AG04450 (cell line): ENCODE results near the gene HIPK1. TPM values are rescaled to one million over a fixed set of nuclear protein-coding genes. Genes with fewer than 3 reads are reported as not detected.

Experiments
- CTCF ChIA-PET: fragments of 300-600, 350-600 bp; formaldehyde crosslinking; extraction: SDS; loops from one replicate; lab custom pipeline; 2022; ENCODE audit warnings: antibody characterized with exemption, inconsistent platforms; lab: Charles Lee
- POLR2A ChIA-PET: fragments of 350-600 bp; formaldehyde crosslinking; extraction: SDS; loops from one replicate; lab custom pipeline; 2021; ENCODE audit warnings: antibody characterized with exemption, inconsistent platforms; lab: Yijun Ruan, JAX
- DNase-seq: peaks from one replicate; pipeline ENCODE4 v3.0.0-alpha.2; 2011; ENCODE audit warnings: low read depth, low spot score
- H3K27ac ChIP-seq: one replicate; pipeline ENCODE4 v1.5.1; 2012; ENCODE audit warnings: low read depth, low read length, control low read depth
- H3K27me3 ChIP-seq: one replicate; pipeline ENCODE4 v1.6.0; 2012; ENCODE audit warnings: low read length; ENCODE audit not compliant: control insufficient read depth, insufficient read depth
- H3K4me3 ChIP-seq: 2 replicates; pipeline ENCODE4 v1.5.1; 2011; ENCODE audit warnings: mild to moderate bottlenecking, low read depth, low read length, control low read depth
- H3K9me3 ChIP-seq: 2 replicates; pipeline ENCODE4 v1.5.1; 2012; ENCODE audit warnings: low read length; ENCODE audit not compliant: control insufficient read depth, insufficient read depth
- polyA plus RNA-seq: library from polyadenylated mRNA; depleted of rRNA; stranded (reverse); fragments of >200 nt; gene quantifications from 2 replicates; pipeline ENCODE4 v1.2.3, GENCODE V29; 2011
- TF ChIP-seq, protein P1 (sequence below): IDR thresholded peaks from 2 replicates; pipeline ENCODE4 v1.5.1; 2011; ENCODE audit warnings: low read depth, low read length, control low read depth, inconsistent platforms

HIPK1 gene
- polyA plus RNA-seq, 1 experiment = 28.4 TPM

DNA sequence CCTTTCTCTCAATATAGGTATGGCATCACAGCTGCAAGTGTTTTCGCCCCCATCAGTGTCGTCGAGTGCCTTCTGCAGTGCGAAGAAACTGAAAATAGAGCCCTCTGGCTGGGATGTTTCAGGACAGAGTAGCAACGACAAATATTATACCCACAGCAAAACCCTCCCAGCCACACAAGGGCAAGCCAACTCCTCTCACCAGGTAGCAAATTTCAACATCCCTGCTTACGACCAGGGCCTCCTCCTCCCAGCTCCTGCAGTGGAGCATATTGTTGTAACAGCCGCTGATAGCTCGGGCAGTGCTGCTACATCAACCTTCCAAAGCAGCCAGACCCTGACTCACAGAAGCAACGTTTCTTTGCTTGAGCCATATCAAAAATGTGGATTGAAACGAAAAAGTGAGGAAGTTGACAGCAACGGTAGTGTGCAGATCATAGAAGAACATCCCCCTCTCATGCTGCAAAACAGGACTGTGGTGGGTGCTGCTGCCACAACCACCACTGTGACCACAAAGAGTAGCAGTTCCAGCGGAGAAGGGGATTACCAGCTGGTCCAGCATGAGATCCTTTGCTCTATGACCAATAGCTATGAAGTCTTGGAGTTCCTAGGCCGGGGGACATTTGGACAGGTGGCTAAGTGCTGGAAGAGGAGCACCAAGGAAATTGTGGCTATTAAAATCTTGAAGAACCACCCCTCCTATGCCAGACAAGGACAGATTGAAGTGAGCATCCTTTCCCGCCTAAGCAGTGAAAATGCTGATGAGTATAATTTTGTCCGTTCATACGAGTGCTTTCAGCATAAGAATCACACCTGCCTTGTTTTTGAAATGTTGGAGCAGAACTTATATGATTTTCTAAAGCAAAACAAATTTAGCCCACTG lies 11.5 kb downstream of the HIPK1 start:
- TF ChIP-seq, protein P1, sequence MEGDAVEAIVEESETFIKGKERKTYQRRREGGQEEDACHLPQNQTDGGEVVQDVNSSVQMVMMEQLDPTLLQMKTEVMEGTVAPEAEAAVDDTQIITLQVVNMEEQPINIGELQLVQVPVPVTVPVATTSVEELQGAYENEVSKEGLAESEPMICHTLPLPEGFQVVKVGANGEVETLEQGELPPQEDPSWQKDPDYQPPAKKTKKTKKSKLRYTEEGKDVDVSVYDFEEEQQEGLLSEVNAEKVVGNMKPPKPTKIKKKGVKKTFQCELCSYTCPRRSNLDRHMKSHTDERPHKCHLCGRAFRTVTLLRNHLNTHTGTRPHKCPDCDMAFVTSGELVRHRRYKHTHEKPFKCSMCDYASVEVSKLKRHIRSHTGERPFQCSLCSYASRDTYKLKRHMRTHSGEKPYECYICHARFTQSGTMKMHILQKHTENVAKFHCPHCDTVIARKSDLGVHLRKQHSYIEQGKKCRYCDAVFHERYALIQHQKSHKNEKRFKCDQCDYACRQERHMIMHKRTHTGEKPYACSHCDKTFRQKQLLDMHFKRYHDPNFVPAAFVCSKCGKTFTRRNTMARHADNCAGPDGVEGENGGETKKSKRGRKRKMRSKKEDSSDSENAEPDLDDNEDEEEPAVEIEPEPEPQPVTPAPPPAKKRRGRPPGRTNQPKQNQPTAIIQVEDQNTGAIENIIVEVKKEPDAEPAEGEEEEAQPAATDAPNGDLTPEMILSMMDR = no peak
- Histone ChIP-seq H3K9me3 (no peaks in the 10 kb centered on the region), H3K27me3 (no peaks in the 10 kb centered on the region), H3K27ac (no peak overlapping the region), H3K4me3 (no peak overlapping the region)
- POLR2A ChIA-PET = no interaction called here
- DNase-seq = no peak
- CTCF ChIA-PET = interaction anchor here (2.1 kb wide), 1 partner anchor 37 kb away, joined by 4 read pairs; no protein-coding TSS in a partner anchor

DNA sequence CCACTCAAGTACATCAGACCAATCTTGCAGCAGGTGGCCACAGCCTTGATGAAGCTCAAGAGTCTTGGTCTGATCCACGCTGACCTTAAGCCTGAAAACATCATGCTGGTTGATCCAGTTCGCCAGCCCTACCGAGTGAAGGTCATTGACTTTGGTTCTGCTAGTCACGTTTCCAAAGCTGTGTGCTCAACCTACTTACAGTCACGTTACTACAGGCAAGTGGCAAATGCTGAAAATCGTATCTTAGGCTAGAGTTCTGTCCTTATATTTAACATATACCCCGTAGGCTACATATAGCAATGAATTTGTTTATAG lies 12.1 kb downstream of the HIPK1 start:
- TF ChIP-seq, protein P1 = no peak
- Histone ChIP-seq H3K4me3 (no peak overlapping the region), H3K27me3 (no peaks in the 10 kb centered on the region), H3K9me3 (no peaks in the 10 kb centered on the region), H3K27ac (no peak overlapping the region)
- CTCF ChIA-PET = interaction anchor here (2.1 kb wide), 1 partner anchor 36 kb away, joined by 4 read pairs; no protein-coding TSS in a partner anchor
- POLR2A ChIA-PET = no interaction called here
- DNase-seq = no peak

DNA sequence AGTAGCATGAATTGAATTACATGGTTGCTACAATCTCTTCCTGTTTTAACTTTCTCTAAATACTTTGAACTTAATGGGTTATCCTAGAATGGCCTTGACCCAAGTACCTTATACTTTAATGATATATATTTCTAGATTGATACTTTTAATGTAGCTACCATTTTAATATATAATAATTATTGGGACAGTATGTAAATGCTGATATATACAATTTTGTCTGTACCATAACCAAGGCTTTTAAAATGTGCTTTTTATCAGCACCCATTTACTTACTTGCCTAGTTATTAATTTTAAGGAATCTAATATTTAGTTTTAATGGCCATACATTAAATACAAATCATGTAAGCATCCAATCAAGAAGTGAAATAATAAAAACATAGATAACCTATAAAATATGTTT lies 13.4 kb downstream of the HIPK1 start:
- CTCF ChIA-PET = interaction anchor here (0.6 to 1.6 kb wide), 2 partner anchors 21 to 869 kb away, joined by 4 to 5 read pairs; no protein-coding TSS in a partner anchor
- Histone ChIP-seq H3K4me3 (no peak overlapping the region), H3K27me3 (no peaks in the 10 kb centered on the region), H3K27ac (no peak overlapping the region), H3K9me3 (no peaks in the 10 kb centered on the region)
- POLR2A ChIA-PET = no interaction called here
- TF ChIP-seq, protein P1 = no peak
- DNase-seq = no peak

DNA sequence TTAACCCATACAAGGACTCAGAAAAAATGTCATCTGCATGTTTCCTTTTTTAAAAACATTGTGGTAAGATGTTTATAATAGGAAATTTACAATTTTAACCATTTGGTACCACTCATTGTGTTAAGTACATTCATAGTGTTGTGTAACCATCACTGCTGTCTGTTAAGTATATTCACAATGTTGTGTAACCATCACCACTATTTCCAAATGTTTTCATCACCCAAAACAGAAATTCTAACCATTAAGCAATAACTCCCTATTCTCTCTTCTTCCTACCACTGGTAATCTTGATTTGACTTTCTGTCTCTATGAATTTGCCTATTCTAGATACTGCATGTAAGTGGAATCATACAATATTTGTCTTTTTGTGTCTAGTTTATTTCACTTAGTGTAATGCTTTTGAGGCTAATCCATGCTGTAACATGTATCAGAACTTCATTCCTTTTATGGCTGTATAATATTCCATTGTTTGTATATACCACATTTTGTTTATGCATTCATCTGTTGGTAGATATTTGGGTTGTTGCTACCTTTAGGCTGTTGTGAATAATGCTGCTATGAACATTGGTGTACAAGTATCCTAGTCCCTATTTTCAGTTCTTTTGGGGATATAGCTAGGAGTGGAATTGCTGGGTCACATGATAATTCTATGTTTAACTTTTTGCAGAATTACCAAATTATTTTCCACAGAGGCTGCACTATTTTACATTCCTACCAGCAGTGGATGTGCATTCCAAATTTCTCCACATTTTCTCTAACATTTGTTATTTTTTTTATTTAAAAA lies 14.1 kb downstream of the HIPK1 start:
- no peaks in the 10 kb centered on the region for H3K9me3 ChIP-seq
- TF ChIP-seq, protein P1 = 0 out of 2 replicates have a peak, but pooled peaks have one; percentile 6
- H3K27ac ChIP-seq = no peak overlapping the region
- POLR2A ChIA-PET = no interaction called here
- no peak for DNase-seq
- H3K27me3 ChIP-seq = no peaks in the 10 kb centered on the region
- CTCF ChIA-PET = interaction anchor here (0.5 to 1.6 kb wide), 3 partner anchors 20 to 1235 kb away, joined by 3 to 5 read pairs (median 4); no protein-coding TSS in a partner anchor
- H3K4me3 ChIP-seq = no peak overlapping the region
